Nephron (organoid): ENCODE data around the gene ANKRD44.

Experiments used
- H3K27ac Mint-ChIP-seq, 3 experiments: 2 replicates each; pipeline ENCODE4 v1.8.0; 2020; ENCODE audit warnings: mixed read lengths in 3 of 3, mild to moderate bottlenecking in 2 of 3, moderate library complexity in 1 of 3
- H3K27me3 Mint-ChIP-seq: 2 replicates; pipeline ENCODE4 v1.8.0; 2021; ENCODE audit warnings: low read depth, mild to moderate bottlenecking, moderate library complexity, mixed read lengths
- H3K36me3 Mint-ChIP-seq: 2 replicates; pipeline ENCODE4 v1.8.0; 2020; ENCODE audit warnings: low read depth, mixed read lengths
- H3K4me1 Mint-ChIP-seq: 2 replicates; pipeline ENCODE4 v1.8.0; 2020; ENCODE audit warnings: mixed read lengths
- H3K4me3 Mint-ChIP-seq, 3 experiments: 2 replicates each; pipeline ENCODE4 v1.8.0; 2020; ENCODE audit warnings: mild to moderate bottlenecking in 3 of 3, mixed read lengths in 3 of 3, moderate library complexity in 2 of 3
- H3K9me3 Mint-ChIP-seq: 2 replicates; pipeline ENCODE4 v1.8.0; 2020; ENCODE audit warnings: mixed read lengths
- CTCF ChIP-seq, 3 experiments: fragments of 200-600 bp; sonication (generic); IDR thresholded peaks; one replicate each; pipeline ENCODE4 v1.5.0; 2021; ENCODE audit warnings: antibody characterized with exemption in 3 of 3; ENCODE audit not compliant: unreplicated experiment in 3 of 3

The ANKRD44 gene

GRCh38 chr2:197103363-197103762 is 207.2 kb downstream of the ANKRD44 start:
- no peak overlapping the region for H3K4me3 Mint-ChIP-seq
- peak overlapping the region in 1 of 3 experiments; percentile 53 for H3K27ac Mint-ChIP-seq
- H3K9me3 Mint-ChIP-seq = no peaks in the 10 kb centered on the region
- peaks cover 22% of the 10 kb centered on the region for H3K4me1 Mint-ChIP-seq
- H3K36me3 Mint-ChIP-seq = no peaks in the 10 kb centered on the region
- H3K27me3 Mint-ChIP-seq = no peaks in the 10 kb centered on the region
- no peak for TF ChIP-seq CTCF (IDR thresholded peaks at IDR 0.05; ENCODE audit: unreplicated experiment in 3 of 3)

GRCh38 chr2:197102231-197102630 is 208.3 kb downstream of the ANKRD44 start:
- H3K27ac Mint-ChIP-seq = peak overlapping the region in 1 of 3 experiments; percentile 43
- no peaks in the 10 kb centered on the region for H3K27me3 Mint-ChIP-seq
- H3K4me1 Mint-ChIP-seq = peaks cover 21% of the 10 kb centered on the region
- H3K4me3 Mint-ChIP-seq = no peak overlapping the region
- H3K36me3 Mint-ChIP-seq = no peaks in the 10 kb centered on the region
- no peak for TF ChIP-seq CTCF (IDR thresholded peaks at IDR 0.05; ENCODE audit: unreplicated experiment in 3 of 3)
- no peaks in the 10 kb centered on the region for H3K9me3 Mint-ChIP-seq

GRCh38 chr2:197101519-197101918 is 209.1 kb downstream of the ANKRD44 start:
- no peak overlapping the region for H3K27ac Mint-ChIP-seq
- H3K9me3 Mint-ChIP-seq = no peaks in the 10 kb centered on the region

GRCh38 chr2:197097578-197098366 is 212.8 kb downstream of the ANKRD44 start:
- no peaks in the 10 kb centered on the region for H3K9me3 Mint-ChIP-seq
- TF ChIP-seq CTCF (IDR thresholded peaks at IDR 0.05; ENCODE audit: unreplicated experiment in 3 of 3) = no peak
- peak overlapping the region; percentile 67 to 88 (median 81) for H3K27ac Mint-ChIP-seq
- H3K27me3 Mint-ChIP-seq = no peaks in the 10 kb centered on the region
- H3K4me3 Mint-ChIP-seq = peak overlapping the region in 1 of 3 experiments; percentile 13
- peaks cover 22% of the 10 kb centered on the region for H3K4me1 Mint-ChIP-seq
- no peaks in the 10 kb centered on the region for H3K36me3 Mint-ChIP-seq

More at GRCh38 chr2:197101519-197101918, 209.1 kb downstream of the ANKRD44 start:
- H3K27me3 Mint-ChIP-seq = no peaks in the 10 kb centered on the region
- TF ChIP-seq CTCF (IDR thresholded peaks at IDR 0.05; ENCODE audit: unreplicated experiment in 3 of 3) = no peak
- no peak overlapping the region for H3K4me3 Mint-ChIP-seq
- peaks cover 21% of the 10 kb centered on the region for H3K4me1 Mint-ChIP-seq
- H3K36me3 Mint-ChIP-seq = no peaks in the 10 kb centered on the region

- Mint-ChIP-seq H3K9me3 (no peaks in the 10 kb centered on the region), H3K36me3 (no peaks in the 10 kb centered on the region), H3K27me3 (no peaks in the 10 kb centered on the region), H3K27ac (peak overlapping the region in 2 of 3 experiments; percentile 81 to 88), H3K4me3 (no peak overlapping the region), H3K4me1 (peaks cover 33% of the 10 kb centered on the region)
- TF ChIP-seq CTCF (IDR thresholded peaks at IDR 0.05; ENCODE audit: unreplicated experiment in 3 of 3) = no peak
These were observed 213.9 kb downstream of the ANKRD44 start for GRCh38 chr2:197096649-197097048.

- Mint-ChIP-seq H3K36me3 (no peaks in the 10 kb centered on the region), H3K27me3 (no peaks in the 10 kb centered on the region), H3K9me3 (no peaks in the 10 kb centered on the region), H3K27ac (peak overlapping the region; percentile 86 to 93 (median 89)), H3K4me1 (peaks cover 50% of the 10 kb centered on the region), H3K4me3 (peak overlapping the region; percentile 2 to 32 (median 5))
- TF ChIP-seq CTCF (IDR thresholded peaks at IDR 0.05; ENCODE audit: unreplicated experiment in 3 of 3) = no peak
These were observed 218.1 kb downstream of the ANKRD44 start for GRCh38 chr2:197092431-197092830.
